Activated CD4-positive, CD25-positive, alpha-beta regulatory T cell (primary cell): Measurements from ENCODE around the gene CACNA1C.
"Not testable (repeated sequence)": the region's sequence is repeated elsewhere in the genome, so short reads cannot be mapped to it uniquely, and the experiment has no call there.

Experiments
- DNase-seq, 4 experiments: peaks; one replicate each; lab custom pipeline; 2025; lab: John Stamatoyannopoulos, UW

CACNA1C gene

DNA sequence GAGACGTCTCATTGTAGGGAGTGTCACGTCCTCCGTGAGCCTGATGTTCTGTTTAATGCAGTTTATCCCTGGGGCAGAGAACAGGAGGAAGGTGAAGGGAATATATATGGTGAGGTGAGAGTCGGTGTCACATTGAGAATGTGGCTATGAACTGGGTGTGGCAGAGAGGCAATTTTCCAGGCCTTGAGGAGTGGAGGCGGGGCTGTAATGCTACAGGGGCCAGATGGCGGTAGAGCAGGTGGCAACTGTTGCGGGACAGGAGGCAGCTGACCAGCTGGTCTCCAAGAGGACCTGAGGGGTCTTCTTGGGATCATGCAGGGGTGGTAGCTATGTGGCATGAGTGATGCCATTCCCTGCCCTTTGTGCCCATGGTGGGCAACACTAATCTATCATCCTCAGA lies 59.6 kb downstream of the CACNA1C start:
- DNase-seq, result no peak

DNA sequence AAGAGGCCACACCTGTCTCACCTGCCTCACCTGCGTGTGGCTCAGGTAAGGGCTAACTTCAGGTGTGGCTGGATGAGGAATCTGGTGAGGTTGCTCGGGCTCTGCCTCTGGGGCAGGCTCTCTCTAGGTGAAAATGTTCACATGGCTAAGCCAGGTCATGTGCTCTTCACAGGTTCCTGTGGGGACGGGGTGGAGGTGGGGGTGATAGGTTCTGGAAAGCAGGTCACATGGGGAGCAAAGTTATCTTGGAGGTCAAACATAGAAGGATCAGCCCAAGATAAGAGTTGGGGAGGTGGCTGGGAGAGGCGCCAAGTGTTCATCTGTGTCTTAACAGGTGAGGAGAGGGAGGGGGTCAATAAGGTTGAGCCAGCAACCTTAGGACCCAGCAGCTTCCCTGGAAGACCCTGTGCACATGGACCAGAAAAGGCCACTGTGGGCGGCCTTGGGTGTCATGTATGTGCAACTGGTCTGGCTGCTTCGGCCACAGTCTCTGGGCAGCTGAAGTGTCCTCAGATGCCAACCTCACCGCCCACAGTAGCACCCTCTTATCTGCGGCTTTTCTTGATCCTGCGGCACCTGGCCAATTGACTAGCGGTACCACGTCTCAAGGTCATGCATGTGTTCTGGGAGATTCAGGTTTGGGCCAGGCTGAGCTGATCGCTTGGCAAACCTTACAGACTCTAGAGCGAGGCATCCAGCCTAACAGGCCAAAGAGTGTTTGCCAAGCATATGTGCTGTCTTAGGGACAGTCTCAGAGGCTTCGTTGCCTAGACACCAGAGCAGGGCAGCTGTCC lies 60.5 kb downstream of the CACNA1C start:
- no peak for DNase-seq

DNA sequence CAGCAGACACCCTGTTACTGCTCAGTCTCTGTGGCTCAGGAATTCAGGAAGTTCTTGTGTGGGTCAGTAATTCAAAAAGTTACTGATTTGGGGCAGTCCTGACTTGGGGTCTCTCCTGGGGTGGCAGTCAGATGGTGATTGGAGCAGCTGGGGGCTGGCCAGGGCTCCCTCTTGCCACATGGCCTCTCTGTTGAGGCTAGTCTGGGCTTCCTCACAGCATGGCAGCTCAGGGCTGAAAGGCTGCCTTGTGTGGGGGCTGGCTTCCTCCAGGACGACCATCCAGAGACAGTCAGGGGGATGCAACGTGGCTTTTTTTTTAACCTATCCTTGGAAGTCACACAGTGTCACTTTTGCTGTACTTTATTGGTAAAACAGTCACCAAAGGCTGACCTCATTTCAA lies 61.3 kb downstream of the CACNA1C start:
- DNase-seq, result no peak

DNA sequence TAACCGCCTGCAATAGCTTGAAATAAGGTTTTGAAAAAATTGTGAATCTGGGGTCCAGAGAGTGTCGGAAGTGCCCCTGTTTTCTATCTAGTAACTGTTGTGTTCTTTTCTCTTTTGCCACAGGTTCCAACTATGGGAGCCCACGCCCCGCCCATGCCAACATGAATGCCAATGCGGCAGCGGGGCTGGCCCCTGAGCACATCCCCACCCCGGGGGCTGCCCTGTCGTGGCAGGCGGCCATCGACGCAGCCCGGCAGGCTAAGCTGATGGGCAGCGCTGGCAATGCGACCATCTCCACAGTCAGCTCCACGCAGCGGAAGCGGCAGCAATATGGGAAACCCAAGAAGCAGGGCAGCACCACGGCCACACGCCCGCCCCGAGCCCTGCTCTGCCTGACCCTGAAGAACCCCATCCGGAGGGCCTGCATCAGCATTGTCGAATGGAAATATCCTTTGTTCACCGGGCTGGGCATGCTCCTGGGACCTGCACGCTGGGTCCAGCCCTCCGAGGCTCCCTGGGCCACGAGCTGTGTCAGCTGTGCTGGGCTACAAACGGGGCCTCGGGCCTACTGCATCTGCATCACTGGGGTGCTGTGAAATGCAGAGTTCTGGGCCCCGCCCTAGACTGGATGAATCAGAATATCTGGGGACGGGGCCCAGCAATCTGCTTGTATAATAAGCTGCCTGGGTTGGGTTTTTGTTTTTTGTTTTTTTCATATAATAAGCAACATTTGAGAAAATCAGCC lies 62.5 kb downstream of the CACNA1C start:
- no peak for DNase-seq

DNA sequence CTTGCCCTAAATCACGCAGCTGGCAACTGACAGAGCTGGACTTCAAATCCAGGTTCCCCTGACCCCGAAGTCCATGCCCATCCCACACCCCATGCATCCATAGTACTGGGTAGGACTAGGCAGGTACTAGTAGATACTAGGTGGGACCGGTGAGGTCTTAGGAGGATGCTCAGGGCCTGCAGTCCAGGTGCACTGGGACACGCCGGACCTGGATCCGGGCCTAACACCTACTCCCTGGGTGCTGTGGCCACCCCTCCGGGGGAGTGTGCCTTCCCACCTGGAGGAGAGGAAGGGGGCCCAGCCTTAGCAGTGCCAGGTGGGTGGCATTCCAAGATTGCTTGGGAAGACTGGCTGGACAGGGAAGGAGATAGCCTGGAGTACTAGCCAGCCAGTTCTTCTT lies 64.8 kb downstream of the CACNA1C start:
- DNase-seq, result no peak

DNA sequence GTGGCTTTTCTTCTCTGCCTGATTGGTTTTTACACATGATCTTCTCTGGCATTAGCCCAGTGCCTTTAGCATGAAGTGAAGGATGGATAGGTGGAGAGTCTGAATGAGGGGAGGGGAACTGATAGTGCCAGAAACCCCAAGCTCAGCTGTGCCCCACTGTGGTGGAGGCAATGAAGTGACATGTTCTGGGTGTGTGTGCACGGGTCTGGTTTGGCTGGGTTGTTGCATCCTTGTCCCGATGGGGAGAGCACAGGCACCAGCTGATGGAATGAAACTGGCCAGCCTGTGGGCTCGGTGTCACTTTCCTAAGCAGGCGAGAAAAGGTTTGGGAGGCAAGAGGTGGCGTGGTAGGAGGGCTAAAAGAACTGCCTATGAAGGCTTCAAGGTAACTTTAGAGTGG lies 65.3 kb downstream of the CACNA1C start:
- DNase-seq, result no peak

DNA sequence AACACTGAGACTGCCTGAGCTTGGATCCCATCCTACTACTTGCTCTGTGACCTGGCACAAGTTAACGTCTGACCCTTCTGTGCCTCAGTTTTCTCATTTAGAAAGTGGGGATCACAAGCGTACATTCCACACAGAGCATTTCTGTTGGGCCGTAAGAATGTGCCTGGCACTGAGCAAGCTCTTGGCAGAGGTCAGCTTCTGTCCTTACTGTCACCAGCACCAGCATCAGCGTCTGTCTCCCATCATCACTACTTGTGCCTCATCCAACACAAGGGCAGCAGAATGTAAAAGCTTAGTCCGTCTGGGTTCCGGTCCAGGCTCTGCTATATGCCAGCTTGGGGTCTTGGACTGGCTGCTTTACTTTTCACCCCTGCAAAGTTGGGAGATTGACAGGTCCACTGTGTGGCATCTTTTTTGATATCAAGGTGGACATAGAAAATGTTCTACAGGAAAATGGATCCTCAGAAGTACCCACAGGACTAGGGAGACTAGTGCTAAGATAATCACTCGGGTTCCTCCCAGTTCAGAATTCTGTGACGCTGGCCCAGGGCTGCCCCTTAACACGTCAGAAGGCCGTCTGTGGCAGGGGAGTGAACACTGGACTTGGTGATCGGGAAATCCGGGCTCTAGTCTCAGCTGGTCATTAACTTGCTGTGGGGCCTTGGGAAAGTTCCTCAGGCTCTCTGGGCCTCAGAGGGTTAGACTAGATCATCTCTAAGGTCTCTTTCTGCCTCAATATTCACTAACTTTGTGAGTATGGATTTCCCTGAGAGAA lies 65.9 kb downstream of the CACNA1C start:
- no peak for DNase-seq

DNA sequence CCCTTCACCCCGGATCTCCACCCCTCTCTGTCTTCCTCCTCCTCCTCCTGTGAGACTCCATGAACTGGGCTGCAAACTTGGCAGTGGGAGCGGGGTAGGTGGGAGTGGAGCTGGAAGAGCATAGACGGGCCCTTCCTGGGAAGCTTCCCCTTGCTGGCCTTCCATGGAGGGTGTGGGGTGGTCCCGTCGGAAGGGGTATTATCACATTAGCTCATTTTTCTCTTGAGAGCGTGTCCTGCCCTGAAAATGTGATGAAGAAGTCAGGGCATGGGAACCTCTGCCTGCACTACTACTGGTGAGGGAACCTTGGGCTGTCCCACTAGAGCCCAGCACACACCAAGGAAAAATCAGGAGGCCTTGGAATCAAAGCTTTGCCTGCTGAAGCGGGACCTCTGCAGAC lies 66.5 kb downstream of the CACNA1C start:
- no peak for DNase-seq

DNA sequence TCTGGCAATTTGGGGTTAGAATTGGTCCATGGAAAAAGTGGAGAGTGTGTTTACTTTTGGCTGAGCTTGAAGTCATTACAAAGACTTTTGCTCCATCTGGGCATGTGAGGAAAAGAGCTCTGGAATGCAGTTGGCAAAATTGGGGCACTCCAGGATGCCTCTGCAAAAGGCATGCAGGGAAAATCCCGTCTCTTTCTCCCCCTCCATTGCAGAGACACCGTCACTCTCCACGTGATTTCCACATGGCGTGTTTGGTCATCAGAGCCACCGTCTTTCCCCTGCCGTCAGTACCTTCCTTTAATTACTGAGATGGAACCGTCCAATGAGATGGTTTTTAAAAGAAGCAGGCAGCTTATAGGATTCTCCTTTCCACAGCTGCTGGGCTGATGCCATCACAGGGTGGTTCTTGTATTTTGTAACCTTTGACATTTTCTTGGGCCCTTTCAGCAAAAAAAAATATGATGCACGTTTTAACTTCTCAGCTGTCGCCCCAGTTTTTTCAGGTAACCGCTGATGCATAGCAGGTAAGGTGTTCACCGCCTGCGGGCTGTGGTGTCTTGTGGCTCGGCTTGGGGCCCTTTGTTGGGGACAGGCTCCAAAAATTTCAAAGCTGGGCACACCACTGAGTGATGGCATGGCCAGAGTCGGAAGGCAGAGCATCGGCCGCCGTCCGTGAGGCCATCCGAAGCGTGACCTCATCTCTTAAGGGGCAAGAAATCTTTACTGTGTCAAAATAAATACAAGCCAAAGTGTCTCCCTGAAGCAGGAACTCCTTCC lies 68.4 kb downstream of the CACNA1C start:
- no peak for DNase-seq

DNA sequence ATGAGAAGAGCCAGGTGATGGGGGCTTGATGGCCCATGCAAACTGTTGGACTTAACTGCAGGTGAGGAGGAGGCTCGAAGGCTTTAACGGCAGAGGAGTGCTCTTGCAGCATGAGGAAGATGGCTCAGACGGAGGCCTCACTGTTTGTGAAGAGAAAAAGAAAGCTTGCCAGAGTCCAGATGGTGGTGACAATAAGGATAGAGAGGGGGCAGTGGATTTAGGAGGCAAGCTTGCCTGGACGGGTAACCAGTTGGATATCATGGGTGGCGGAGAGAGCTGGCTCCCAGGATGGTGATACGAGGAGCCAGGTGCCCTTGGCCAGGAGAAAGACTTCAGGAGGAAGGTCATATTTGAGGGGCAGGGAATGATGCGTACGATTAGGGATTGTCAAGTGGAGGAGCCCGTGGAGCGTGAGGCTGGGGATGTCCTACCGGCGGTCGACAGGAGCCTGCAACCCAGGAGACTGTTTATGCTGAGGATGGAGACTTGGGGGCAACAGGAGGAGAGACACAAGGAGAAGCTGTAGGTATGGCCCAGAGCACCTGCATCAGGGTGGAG lies 71.8 kb downstream of the CACNA1C start:
- DNase-seq, result no peak

DNA sequence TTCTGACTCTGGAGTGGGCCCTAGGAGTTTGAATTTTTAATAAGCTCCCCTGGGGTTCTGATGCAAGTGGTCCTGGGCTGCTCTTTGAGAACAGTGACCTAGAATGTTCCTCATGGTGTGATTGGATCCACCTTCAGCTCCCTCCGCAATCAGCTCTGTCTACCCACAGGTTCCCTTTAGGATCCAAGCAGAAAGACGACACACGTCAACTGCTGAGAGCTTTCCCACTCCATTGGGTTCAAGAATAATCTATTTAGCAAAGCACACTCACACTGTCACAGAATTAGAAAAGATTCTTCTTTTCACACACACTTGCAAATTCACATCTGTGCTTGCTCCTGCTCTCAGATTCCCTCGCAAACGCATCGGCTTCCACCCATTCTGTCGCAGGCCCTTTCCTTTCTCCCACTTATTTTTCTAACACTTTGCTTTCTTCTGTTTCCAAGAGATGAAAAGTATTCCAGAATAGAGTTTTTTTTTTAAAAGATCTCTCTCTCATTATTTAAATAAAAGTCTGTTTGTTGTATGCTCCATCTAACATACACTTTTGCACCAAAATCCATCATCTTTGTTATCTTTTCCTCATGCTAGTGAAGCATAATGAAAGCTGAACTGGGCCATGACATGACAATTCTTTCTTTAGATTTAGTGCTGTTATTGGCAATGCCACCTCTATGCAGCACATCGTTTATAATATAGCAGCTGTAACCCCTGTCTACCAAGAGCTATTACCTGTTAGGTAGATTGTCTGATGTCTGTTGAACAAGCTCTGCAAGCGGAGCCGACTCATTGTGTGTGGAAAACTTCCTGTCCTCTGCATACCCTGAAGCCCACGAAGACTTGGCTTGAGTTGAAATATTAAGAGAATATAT lies 73.1 kb downstream of the CACNA1C start:
- DNase-seq, result no peak

DNA sequence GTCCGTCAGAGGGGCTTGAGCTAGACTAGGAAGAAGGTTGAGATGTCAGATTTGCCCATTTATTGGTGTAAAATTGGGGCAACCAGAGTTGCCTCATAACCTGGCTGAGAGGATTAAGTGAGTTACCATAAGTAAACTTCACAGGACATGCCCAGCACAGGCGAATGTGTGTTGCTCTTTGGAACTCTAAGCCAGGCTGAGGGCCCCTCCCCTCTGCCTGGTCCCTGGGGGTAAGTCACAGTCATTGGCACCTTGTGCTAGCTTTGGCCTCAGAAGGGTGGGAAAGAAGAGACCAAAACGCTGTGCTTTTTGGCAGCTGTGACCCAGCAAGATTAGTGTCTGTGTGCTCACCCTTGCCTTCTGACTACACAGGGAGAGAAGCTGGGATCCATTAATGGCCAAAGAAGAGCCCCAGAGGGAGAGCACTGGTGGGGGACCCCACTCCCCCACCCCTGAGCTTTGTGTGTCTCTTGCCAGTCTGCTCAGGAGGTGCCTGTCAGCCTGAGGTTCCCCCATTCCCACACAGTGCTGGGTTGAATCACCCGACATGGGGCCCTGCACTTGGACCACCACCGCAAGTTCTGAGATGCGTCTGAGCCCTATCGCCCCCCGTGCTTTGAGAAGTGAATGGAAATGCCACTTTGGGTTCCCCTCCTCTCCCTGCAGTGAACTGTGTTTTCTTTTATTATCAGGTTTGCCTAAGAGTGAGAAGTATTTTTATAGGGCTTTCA lies 74.1 kb downstream of the CACNA1C start:
- DNase-seq, result no peak

DNA sequence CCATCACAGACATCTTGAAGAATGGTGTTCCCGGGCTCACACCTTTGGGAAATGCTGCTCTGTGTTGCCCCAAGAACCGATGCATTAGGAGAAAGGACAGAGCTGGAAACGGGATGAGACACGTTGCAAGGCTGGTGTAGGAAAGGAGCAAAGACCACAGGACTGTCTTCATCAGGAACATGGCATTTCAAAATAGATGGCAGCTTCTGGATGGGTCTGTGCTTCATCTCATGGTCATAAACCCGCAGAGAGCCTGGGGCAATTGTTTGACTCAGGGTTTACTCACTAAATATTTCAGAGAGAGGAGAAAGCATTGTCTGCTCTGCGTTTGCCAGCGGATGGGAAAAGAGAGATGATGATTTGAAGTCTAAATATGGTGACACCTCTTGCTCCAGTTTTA lies 76.3 kb downstream of the CACNA1C start:
- no peak for DNase-seq

DNA sequence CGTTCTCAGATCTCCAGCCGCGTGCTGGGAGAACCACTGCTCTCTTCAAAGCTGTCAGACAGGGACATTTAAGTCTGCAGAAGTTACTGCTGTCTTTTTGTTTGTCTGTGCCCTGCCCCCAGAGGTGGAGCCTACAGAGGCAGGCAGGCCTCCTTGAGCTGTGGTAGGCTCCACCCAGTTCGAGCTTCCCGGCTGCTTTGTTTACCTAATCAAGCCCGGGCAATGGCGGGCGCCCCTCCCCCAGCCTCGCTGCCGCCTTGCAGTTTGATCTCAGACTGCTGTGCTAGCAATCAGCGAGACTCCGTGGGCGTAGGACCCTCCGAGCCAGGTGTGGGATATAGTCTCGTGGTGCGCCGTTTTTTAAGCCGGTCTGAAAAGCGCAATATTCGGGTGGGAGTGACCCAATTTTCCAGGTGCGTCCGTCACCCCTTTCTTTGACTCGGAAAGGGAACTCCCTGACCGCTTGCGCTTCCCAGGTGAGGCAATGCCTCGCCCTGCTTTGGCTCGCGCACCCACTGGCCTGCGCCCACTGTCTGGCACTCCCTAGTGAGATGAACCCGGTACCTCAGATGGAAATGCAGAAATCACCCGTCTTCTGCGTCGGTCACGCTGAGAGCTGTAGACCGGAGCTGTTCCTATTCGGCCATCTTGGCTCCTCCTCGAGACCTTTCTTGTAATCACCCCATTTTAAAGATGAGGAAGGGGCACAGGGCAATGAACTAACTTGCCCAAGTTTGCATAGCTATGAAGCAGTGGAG lies 83.1 kb downstream of the CACNA1C start:
- not testable (repeated sequence) for DNase-seq

DNA sequence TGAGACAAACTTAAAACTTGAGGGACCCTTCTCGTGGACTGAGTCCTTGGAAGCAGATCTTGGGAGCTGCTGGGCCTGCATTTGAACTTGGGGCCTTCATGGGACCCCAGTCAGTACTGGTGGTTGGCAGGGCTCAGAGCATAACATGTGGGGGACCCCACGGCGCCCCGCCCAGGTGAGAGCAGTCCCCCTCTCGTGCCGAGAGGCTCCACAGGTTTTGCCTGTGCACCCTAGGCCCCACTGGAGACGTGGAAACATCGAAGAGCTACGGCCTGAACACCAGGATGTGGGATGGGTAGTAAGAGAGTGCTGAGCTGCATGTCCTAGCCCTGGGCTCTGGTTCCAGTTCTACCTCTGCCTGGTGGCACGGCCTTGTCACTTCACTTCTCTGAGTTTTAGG lies 84.1 kb downstream of the CACNA1C start:
- no peak for DNase-seq

DNA sequence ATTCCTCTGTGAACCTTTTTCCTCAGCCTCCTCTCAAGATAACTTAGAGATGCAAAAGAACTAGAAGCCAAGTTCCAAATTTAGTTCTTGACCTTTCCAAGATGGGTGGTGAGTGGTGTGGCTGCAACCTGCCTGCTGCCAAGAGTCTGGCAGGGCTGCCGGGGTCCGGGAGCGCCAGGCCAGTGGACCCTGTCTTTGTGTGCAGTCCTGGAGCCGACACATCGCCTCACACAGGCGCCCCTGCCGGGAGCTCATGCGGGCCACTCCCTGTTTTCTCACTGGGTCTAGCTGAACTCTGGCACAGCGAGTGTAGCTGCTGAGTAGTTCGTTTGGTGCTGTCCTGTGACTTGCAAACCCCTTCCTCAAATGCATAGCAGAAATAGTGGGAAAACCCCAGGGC lies 84.9 kb downstream of the CACNA1C start:
- no peak for DNase-seq

DNA sequence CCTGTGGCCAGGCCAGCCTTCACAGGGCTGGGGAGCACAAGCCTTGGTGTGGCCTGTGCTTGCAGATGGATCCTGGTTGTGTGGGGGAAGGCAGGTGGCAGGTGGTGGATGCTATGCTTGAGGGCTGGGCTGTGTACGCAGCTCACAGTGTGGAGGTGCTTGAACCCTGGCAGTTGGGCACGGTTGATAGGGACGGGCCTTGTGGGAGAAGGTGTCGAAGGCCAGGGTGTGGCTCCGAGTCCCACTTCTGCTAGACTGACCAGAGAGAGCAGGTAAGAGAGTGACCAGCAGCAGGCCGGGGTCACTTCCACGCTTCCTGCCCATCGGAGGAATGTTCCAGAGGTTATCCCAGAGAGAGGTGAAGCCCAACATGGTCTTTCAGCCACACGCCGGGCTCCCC lies 85.5 kb downstream of the CACNA1C start:
- no peak for DNase-seq

DNA sequence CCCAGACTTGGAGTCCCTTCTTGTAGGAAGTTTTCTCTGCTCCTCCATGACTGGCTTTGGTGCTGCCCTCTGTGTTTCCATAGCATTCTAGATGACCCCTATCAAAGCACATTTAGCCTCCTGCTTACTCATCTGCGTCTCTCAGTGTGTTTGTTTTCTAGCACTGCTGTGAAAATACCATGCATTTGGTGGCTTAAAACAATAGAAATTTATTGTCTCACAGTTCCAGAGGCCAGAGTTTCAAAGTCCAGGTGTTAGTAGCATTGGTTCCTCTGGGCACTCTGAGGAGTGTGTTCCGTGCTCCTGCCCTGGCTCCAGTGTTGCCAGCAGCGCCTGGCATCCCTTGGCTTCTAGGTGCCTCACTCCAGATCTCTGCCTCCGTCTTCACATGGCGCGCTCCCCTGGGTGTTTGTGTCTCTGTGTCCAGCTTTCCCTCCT lies 86.1 kb downstream of the CACNA1C start:
- no peak for DNase-seq

DNA sequence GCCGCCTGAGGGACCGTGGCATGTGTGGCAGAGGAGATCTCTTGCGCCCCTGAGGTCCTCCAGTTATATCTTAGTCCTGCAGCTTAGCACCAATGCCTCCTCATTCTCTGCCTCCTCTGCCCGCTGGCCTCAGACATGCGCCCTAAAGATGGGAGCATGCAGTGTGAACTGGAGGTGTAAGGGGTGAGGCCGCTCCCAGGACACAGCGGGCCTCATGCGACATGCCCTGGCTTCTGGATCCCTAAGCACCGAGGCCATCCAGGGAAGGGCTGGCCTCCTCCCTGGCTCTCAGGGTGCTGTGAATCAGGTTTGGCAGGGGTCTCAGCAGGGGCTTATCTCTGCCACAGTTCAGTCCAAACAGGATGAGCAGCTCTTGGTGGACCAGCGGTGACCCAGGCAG lies 86.9 kb downstream of the CACNA1C start:
- no peak for DNase-seq
